ENCODE measurements around the gene LRCOL1.

LRCOL1 gene

GRCh38 chr12:132565365-132565764 lies 45.0 kb downstream of the LRCOL1 start:
- FAIRE-seq (no peak), DNase-seq (ENCODE audit: insufficient read length) (no peak)
- TF ChIP-seq POLR2A (IDR thresholded peaks at IDR 0.05; ENCODE audit: low read depth, low read length) = no peak
- peak; percentile 39; the same call in 1 of the 2 replicates for TF ChIP-seq POLR2AphosphoS5 (IDR thresholded peaks at IDR 0.05; ENCODE audit: low read depth, low read length)

- TF ChIP-seq POLR2A (IDR thresholded peaks at IDR 0.05; ENCODE audit: low read depth, low read length) (no peak), POLR2AphosphoS5 (IDR thresholded peaks at IDR 0.05; ENCODE audit: low read depth, low read length) (no peak), TAF1 (IDR thresholded peaks at IDR 0.05; ENCODE audit: borderline replicate concordance, low read depth, low read length) (no peak)
- no peak for FAIRE-seq
- no peak for DNase-seq (ENCODE audit: insufficient read length)
Observed at GRCh38 chr12:132563911-132564310, 46.5 kb downstream of the LRCOL1 start.

DNA sequence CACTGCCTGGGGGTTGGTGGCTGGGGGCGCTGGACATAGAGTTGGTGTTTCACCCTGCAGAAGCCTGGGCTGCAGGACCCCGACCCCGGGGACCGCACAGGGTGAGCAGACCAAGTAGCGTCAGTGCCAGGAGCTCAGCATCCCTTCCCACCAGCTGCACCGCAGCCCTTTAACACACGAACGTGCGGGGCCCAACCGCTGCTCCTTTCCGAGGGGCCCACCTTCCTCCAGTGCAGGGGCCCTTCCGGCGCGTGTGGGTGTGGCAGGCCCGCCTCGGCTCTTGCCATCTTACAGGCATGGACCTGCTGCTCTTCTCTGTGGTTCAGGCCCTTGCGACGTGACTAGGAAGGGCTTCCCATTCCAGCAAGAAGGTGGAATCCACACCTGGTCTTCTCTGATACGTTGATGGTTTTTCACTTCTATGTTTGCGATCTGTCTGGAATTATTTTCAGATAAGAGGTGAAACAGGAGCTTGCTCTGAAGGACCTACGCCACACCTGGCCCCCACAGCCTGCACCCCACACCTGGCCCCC lies 47.8 kb downstream of the LRCOL1 start:
- DNase-seq (ENCODE audit: insufficient read length) (no peak), FAIRE-seq (no peak)
- TF ChIP-seq POLR2AphosphoS5 (IDR thresholded peaks at IDR 0.05; ENCODE audit: low read depth, low read length) (no peak), POLR2A (IDR thresholded peaks at IDR 0.05; ENCODE audit: low read depth, low read length) (no peak), TAF1 (IDR thresholded peaks at IDR 0.05; ENCODE audit: borderline replicate concordance, low read depth, low read length) (no peak)

DNA sequence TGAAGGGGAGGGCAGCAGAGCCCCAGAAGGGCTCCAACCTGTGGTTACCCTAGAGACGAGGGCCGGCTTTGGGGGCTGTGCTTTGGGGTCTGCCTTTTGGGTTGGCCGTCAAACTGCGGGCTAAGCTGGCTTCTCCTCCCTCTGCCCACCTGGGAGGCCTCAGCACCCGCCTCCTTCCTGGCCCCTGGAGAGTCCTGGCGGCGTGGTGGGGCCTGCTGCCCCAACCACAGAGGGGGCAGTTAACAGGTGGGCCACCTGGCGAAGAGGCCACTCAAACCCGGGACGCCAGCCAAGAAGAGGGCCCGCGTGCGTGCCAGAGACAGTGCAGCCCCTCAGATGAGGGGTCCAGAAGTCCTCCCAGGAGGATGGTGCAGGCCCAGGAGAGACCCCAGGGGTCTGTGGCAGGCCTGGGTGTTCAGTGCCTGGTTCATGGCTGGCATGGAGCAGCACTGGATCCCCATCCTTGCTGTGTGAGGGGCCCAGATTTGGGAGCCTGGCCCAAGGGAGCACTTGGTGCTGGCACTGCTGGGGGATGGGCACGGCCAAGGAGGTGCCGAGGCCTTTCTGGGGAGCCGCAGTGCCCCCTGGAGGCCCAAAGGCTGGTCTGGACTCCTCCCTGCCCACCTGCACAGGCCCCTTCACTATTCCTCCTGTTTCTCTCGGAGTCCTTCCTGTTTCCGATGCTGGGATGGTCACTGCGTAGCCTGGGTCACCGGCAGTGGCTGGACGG lies 48.8 kb downstream of the LRCOL1 start:
- TF ChIP-seq TAF1 (IDR thresholded peaks at IDR 0.05; ENCODE audit: borderline replicate concordance, low read depth, low read length) (no peak), POLR2AphosphoS5 (IDR thresholded peaks at IDR 0.05; ENCODE audit: low read depth, low read length) (no peak), POLR2A (IDR thresholded peaks at IDR 0.05; ENCODE audit: low read depth, low read length) (no peak)
- FAIRE-seq = no peak

DNA sequence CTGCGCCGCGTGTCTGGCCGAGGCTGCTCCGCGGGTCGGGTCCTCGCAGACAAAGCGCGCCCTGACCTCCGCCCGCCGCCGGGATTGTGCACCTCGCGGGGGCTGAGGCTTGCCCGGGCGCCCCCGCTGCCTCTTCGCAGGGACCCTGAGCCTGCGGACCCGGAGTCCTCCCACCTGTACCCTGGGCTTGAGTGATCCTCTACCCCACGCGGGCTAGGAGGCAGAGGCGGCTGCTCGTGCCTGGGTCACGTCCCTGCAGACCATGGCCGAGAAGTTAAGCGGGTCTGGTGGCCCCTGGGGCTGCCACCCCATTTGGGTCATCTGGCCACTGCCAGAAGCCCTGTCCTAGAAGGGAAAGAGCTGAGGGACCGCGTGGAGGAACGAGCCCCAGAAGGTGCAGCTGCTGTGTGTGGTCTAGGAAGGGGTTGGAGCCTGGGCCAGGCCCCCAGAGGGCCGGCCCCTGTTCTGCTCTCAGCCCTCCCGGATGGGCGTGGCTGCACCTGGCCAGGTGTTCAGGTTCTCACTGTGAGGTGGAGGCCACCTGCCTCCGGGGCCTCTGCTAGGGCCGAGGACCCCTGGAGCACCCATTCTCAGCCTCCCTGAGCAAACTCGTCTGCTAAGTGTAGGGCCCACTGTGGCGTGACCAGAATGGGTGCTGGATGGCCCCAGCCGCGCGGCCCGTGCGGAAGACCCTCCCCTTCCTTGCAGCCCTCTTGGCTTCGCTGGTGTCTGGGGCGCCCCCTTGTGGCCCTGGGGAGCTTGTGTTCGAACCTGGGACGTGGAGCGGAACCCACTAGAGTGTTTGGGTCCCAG lies 49.6 kb downstream of the LRCOL1 start:
- TF ChIP-seq POLR2AphosphoS5 (IDR thresholded peaks at IDR 0.05; ENCODE audit: low read depth, low read length) (no peak), POLR2A (IDR thresholded peaks at IDR 0.05; ENCODE audit: low read depth, low read length) (0 out of 2 replicates have a peak, but pooled peaks have one; percentile 35)
- DNase-seq (ENCODE audit: insufficient read length) = peak; percentile 85
- FAIRE-seq = no peak

More for the DNA sequence above, 48.8 kb downstream of the LRCOL1 start:
- DNase-seq (ENCODE audit: insufficient read length) = peak; percentile 74

GRCh38 chr12:132560364-132560613 lies 50.1 kb downstream of the LRCOL1 start:
- FAIRE-seq = no peak
- TF ChIP-seq TAF1 (IDR thresholded peaks at IDR 0.05; ENCODE audit: borderline replicate concordance, low read depth, low read length) (no peak), POLR2A (IDR thresholded peaks at IDR 0.05; ENCODE audit: low read depth, low read length) (no peak), POLR2AphosphoS5 (IDR thresholded peaks at IDR 0.05; ENCODE audit: low read depth, low read length) (no peak)
- no peak for DNase-seq (ENCODE audit: insufficient read length)

- FAIRE-seq = no peak
- TF ChIP-seq POLR2AphosphoS5 (IDR thresholded peaks at IDR 0.05; ENCODE audit: low read depth, low read length) (no peak), POLR2A (IDR thresholded peaks at IDR 0.05; ENCODE audit: low read depth, low read length) (peak; percentile 33; the same call in 1 of the 2 replicates)
- DNase-seq (ENCODE audit: insufficient read length) = peak; percentile 63
Observed at GRCh38 chr12:132559652-132560363, 50.6 kb downstream of the LRCOL1 start.

DNA sequence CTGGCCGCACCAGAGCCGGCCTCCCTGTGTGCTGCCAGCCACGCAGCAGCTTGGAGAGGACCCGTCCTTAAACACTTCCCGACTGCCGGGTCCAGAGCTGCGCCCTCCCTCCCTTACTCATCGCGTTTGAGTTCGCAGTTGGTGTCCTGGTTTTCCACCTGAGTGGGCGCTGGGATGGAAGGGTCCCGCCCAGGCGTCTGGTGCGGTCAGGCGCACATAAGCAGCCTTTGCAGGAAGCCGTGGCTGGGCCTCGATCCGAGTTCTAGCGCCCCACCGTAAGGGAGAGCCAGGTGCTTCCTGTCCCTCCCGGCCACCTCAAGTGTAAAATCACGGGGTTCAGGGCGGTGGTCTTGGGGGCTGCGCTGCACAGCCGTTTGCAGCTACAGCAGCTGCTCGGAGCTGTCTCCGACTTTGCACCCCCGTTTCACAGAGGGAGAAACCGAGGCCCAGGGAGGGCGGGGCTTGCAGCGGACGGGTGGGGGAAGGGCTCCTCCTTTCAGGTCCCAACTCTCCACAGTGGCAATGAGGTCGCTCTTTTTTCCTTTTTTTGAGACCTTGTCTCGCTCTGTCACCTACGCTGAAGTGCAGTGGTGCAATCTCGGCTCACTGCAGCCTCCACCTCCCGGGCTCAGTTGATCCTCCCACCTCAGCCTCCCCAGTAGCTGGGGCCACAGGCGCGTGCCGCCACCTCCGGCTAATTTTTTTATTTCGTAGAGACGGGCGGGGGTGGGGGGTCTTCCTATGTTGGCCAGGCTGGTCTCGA lies 51.3 kb downstream of the LRCOL1 start:
- DNase-seq (ENCODE audit: insufficient read length) (no peak), FAIRE-seq (no peak)
- no peak for TF ChIP-seq POLR2AphosphoS5 (IDR thresholded peaks at IDR 0.05; ENCODE audit: low read depth, low read length)
- no peak for TF ChIP-seq POLR2A (IDR thresholded peaks at IDR 0.05; ENCODE audit: low read depth, low read length)
- no peak for TF ChIP-seq TAF1 (IDR thresholded peaks at IDR 0.05; ENCODE audit: borderline replicate concordance, low read depth, low read length)

- DNase-seq (ENCODE audit: insufficient read length) = no peak
- no peak for FAIRE-seq
- TF ChIP-seq TAF1 (IDR thresholded peaks at IDR 0.05; ENCODE audit: borderline replicate concordance, low read depth, low read length) (no peak), POLR2AphosphoS5 (IDR thresholded peaks at IDR 0.05; ENCODE audit: low read depth, low read length) (no peak), POLR2A (IDR thresholded peaks at IDR 0.05; ENCODE audit: low read depth, low read length) (no peak)
Observed at GRCh38 chr12:132558042-132558856, 52.1 kb downstream of the LRCOL1 start.

GRCh38 chr12:132557291-132558015 lies 52.9 kb downstream of the LRCOL1 start:
- TF ChIP-seq TAF1 (IDR thresholded peaks at IDR 0.05; ENCODE audit: borderline replicate concordance, low read depth, low read length) (no peak), POLR2A (IDR thresholded peaks at IDR 0.05; ENCODE audit: low read depth, low read length) (no peak), POLR2AphosphoS5 (IDR thresholded peaks at IDR 0.05; ENCODE audit: low read depth, low read length) (no peak)
- FAIRE-seq (no peak), DNase-seq (ENCODE audit: insufficient read length) (no peak)
